Measurements from ENCODE around the gene OSGEPL1.

Gene OSGEPL1

DNA sequence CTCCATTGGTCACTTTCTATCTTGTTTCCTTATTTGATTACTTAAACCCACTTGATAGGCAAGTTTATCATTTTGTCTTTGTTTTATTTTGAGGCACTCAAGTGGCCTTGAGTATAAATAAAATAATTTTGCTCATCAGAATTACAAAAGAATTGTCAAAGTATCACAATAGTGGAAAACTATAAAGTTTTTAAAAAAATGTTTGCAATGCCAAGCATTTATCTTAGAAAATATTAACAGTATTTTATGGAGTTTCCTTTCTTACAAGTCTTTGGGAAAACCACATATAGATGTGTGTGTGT, 36.4 kb upstream of the OSGEPL1 start:
- no peak overlapping the region for H2BK5ac ChIP-seq (ENCODE audit: low read depth, low read length, poor library complexity)
- H2BK120ac ChIP-seq (ENCODE audit: insufficient read depth, low read length, poor library complexity), result no peak overlapping the region
- H3K36me3 ChIP-seq (ENCODE audit: control insufficient read depth in 1 of 2, insufficient read depth in 2 of 2, low read length in 2 of 2), result peaks cover 7 to 8% of the 10 kb centered on the region in 2 experiments
- H3K4me1 ChIP-seq (ENCODE audit: control insufficient read depth in 1 of 2, insufficient read depth in 2 of 2, low read length in 2 of 2), result no peaks in the 10 kb centered on the region
- no peaks in the 10 kb centered on the region for H3K9me3 ChIP-seq (ENCODE audit: insufficient read depth, low read depth, low read length)
- no peaks in the 10 kb centered on the region for H3K27me3 ChIP-seq (ENCODE audit: insufficient read depth, low read length)
- H4K8ac ChIP-seq (ENCODE audit: low read depth, low read length), result no peak overlapping the region
- no peak overlapping the region for H3K4me3 ChIP-seq (ENCODE audit: low read depth, low read length)
- no peaks in the 10 kb centered on the region for H3K79me2 ChIP-seq (ENCODE audit: control insufficient read depth, insufficient read depth, low read length, poor library complexity)
- no peak overlapping the region for H3K14ac ChIP-seq (ENCODE audit: low read length)
- H3K18ac ChIP-seq (ENCODE audit: low read length), result no peak overlapping the region
- H3K9ac ChIP-seq (ENCODE audit: low read length), result no peak overlapping the region
- H3K79me1 ChIP-seq (ENCODE audit: low read length), result no peaks in the 10 kb centered on the region
- H3K4ac ChIP-seq (ENCODE audit: low read depth, low read length), result no peak overlapping the region
- no peak overlapping the region for H3K27ac ChIP-seq (ENCODE audit: low read depth, low read length)
- no peak overlapping the region for H2AFZ ChIP-seq (ENCODE audit: insufficient read depth, low read length, poor library complexity)
- no peak for DNase-seq
- no peak overlapping the region for H3K23ac ChIP-seq (ENCODE audit: low read length)
- H4K91ac ChIP-seq (ENCODE audit: low read depth, low read length), result no peak overlapping the region
- H2AK5ac ChIP-seq (ENCODE audit: low read length), result no peak overlapping the region
- no peak overlapping the region for H3K4me2 ChIP-seq (ENCODE audit: low read length)
- no peak overlapping the region for H4K12ac ChIP-seq (ENCODE audit: low read depth, low read length)
- H2BK12ac ChIP-seq (ENCODE audit: low read length), result no peak overlapping the region

DNA sequence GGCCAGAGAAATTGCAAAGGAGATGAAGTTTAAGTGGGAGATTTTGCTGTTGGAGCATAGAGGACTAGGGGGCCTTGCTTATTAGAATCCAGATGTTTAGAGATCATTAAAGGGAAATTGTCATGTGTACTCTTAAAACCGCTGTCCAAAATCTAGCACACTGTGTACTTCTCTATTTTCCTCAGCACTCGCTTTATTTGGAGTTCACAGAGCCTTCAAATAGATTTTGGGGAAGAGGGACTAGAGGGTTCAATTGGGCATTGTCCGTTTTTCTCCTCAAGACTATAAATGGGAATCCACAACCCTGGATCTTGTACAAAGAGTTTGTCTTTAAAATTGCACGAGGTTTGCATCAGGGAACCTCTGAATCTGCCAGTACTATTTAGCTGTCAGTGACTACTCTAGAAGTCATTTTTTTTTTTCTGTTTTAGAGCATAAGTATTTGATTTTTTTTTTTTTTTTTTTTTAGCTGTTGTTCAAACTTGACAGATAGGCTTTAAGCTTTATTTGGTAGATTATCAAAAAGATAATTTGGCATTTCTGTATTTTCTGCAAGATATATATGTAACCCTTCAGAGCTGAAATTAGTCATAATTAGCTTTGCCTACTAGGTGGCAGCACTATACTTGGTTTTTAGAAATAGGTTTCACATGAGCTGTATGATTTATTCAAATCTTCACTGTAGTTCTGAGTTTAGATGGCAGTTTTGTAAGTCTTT, 35.9 kb upstream of the OSGEPL1 start:
- no peak overlapping the region for H3K18ac ChIP-seq (ENCODE audit: low read length)
- no peaks in the 10 kb centered on the region for H3K79me1 ChIP-seq (ENCODE audit: low read length)
- no peak overlapping the region for H3K27ac ChIP-seq (ENCODE audit: low read depth, low read length)
- H3K14ac ChIP-seq (ENCODE audit: low read length), result no peak overlapping the region
- H4K8ac ChIP-seq (ENCODE audit: low read depth, low read length), result no peak overlapping the region
- H3K27me3 ChIP-seq (ENCODE audit: insufficient read depth, low read length), result no peaks in the 10 kb centered on the region
- peaks cover 7 to 10% of the 10 kb centered on the region in 2 experiments for H3K36me3 ChIP-seq (ENCODE audit: control insufficient read depth in 1 of 2, insufficient read depth in 2 of 2, low read length in 2 of 2)
- no peak overlapping the region for H3K4ac ChIP-seq (ENCODE audit: low read depth, low read length)
- H2AFZ ChIP-seq (ENCODE audit: insufficient read depth, low read length, poor library complexity), result no peak overlapping the region
- no peak overlapping the region for H4K12ac ChIP-seq (ENCODE audit: low read depth, low read length)
- no peak overlapping the region for H2BK12ac ChIP-seq (ENCODE audit: low read length)
- H3K4me1 ChIP-seq (ENCODE audit: control insufficient read depth in 1 of 2, insufficient read depth in 2 of 2, low read length in 2 of 2), result no peaks in the 10 kb centered on the region
- no peak overlapping the region for H2AK5ac ChIP-seq (ENCODE audit: low read length)
- no peak overlapping the region for H3K23ac ChIP-seq (ENCODE audit: low read length)
- DNase-seq, result peak in 1 of 2 donors; percentile 38
- no peak overlapping the region for H2BK5ac ChIP-seq (ENCODE audit: low read depth, low read length, poor library complexity)
- H3K4me2 ChIP-seq (ENCODE audit: low read length), result no peak overlapping the region
- H3K9me3 ChIP-seq (ENCODE audit: insufficient read depth, low read depth, low read length), result no peaks in the 10 kb centered on the region
- H3K79me2 ChIP-seq (ENCODE audit: control insufficient read depth, insufficient read depth, low read length, poor library complexity), result no peaks in the 10 kb centered on the region
- WGBS (ENCODE audit: extremely low coverage, insufficient coverage, insufficient read length), result no CpG with 5 or more reads among the region's 4 CpGs
- no peak overlapping the region for H4K91ac ChIP-seq (ENCODE audit: low read depth, low read length)
- H2BK120ac ChIP-seq (ENCODE audit: insufficient read depth, low read length, poor library complexity), result no peak overlapping the region
- H3K4me3 ChIP-seq (ENCODE audit: low read depth, low read length), result no peak overlapping the region
- H3K9ac ChIP-seq (ENCODE audit: low read length), result no peak overlapping the region

DNA sequence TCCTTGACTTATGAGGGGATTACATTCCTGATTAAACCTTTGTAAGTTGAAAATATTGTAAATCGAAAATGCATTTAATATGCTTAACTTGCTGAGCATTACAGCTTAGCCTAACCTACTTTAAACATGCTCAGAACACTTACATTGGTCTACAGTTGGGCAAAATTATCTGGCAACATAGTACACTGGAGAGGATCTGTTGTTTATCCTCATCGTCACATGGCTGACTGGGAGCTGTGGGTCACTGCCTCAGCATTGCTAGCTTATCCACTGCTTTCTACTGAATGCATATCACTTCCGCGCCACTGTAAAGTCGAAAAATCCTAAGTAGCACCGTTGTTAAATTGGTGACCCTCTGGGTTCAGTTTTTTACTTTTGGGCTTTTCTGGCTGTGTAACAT, 35.3 kb upstream of the OSGEPL1 start:
- no peak overlapping the region for H4K91ac ChIP-seq (ENCODE audit: low read depth, low read length)
- no peak overlapping the region for H2BK12ac ChIP-seq (ENCODE audit: low read length)
- H3K4me1 ChIP-seq (ENCODE audit: control insufficient read depth in 1 of 2, insufficient read depth in 2 of 2, low read length in 2 of 2), result no peaks in the 10 kb centered on the region
- H4K12ac ChIP-seq (ENCODE audit: low read depth, low read length), result no peak overlapping the region
- H3K4me3 ChIP-seq (ENCODE audit: low read depth, low read length), result no peak overlapping the region
- no peak overlapping the region for H3K4ac ChIP-seq (ENCODE audit: low read depth, low read length)
- H3K79me2 ChIP-seq (ENCODE audit: control insufficient read depth, insufficient read depth, low read length, poor library complexity), result no peaks in the 10 kb centered on the region
- WGBS (ENCODE audit: extremely low coverage, insufficient coverage, insufficient read length), result no CpG with 5 or more reads among the region's 6 CpGs
- H2AFZ ChIP-seq (ENCODE audit: insufficient read depth, low read length, poor library complexity), result no peak overlapping the region
- no peaks in the 10 kb centered on the region for H3K79me1 ChIP-seq (ENCODE audit: low read length)
- no peak overlapping the region for H3K4me2 ChIP-seq (ENCODE audit: low read length)
- H3K27me3 ChIP-seq (ENCODE audit: insufficient read depth, low read length), result no peaks in the 10 kb centered on the region
- no peak overlapping the region for H3K14ac ChIP-seq (ENCODE audit: low read length)
- H2BK5ac ChIP-seq (ENCODE audit: low read depth, low read length, poor library complexity), result no peak overlapping the region
- H2BK120ac ChIP-seq (ENCODE audit: insufficient read depth, low read length, poor library complexity), result no peak overlapping the region
- H3K18ac ChIP-seq (ENCODE audit: low read length), result no peak overlapping the region
- H3K36me3 ChIP-seq (ENCODE audit: control insufficient read depth in 1 of 2, insufficient read depth in 2 of 2, low read length in 2 of 2), result peaks cover 8 to 10% of the 10 kb centered on the region in 2 experiments
- H3K9ac ChIP-seq (ENCODE audit: low read length), result no peak overlapping the region
- H3K23ac ChIP-seq (ENCODE audit: low read length), result no peak overlapping the region
- no peak overlapping the region for H4K8ac ChIP-seq (ENCODE audit: low read depth, low read length)
- H3K9me3 ChIP-seq (ENCODE audit: insufficient read depth, low read depth, low read length), result no peaks in the 10 kb centered on the region
- no peak overlapping the region for H2AK5ac ChIP-seq (ENCODE audit: low read length)
- no peak for DNase-seq
- H3K27ac ChIP-seq (ENCODE audit: low read depth, low read length), result no peak overlapping the region

DNA sequence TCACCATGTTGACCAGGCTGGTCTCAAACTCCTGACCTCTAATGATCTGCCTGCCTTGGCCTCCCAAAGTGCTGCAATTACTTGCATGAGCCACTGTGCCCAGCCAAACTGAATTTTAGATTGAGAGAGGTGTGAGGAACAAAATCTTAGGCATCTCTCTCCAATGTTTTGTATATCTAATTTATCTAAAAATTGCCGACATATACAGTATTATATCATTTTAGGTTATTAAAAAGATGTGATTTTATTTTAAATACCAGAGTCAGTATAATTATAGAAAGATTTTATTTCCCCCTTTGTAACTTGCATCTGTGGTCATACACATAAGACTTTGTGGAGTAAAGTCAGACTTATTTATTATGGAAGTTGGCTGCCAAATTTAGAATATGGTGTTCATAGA, 31.7 kb upstream of the OSGEPL1 start:
- no peak for DNase-seq
- Histone ChIP-seq H4K91ac (ENCODE audit: low read depth, low read length) (no peak overlapping the region), H2AFZ (ENCODE audit: insufficient read depth, low read length, poor library complexity) (no peak overlapping the region), H3K4me2 (ENCODE audit: low read length) (no peak overlapping the region), H3K4me1 (ENCODE audit: control insufficient read depth in 1 of 2, insufficient read depth in 2 of 2, low read length in 2 of 2) (no peaks in the 10 kb centered on the region), H2BK120ac (ENCODE audit: insufficient read depth, low read length, poor library complexity) (no peak overlapping the region), H3K14ac (ENCODE audit: low read length) (no peak overlapping the region), H3K36me3 (ENCODE audit: control insufficient read depth in 1 of 2, insufficient read depth in 2 of 2, low read length in 2 of 2) (peaks cover 6 to 10% of the 10 kb centered on the region in 2 experiments), H3K9me3 (ENCODE audit: insufficient read depth, low read depth, low read length) (no peaks in the 10 kb centered on the region), H3K79me1 (ENCODE audit: low read length) (no peaks in the 10 kb centered on the region), H3K9ac (ENCODE audit: low read length) (no peak overlapping the region), H2AK5ac (ENCODE audit: low read length) (no peak overlapping the region), H2BK5ac (ENCODE audit: low read depth, low read length, poor library complexity) (no peak overlapping the region), H3K79me2 (ENCODE audit: control insufficient read depth, insufficient read depth, low read length, poor library complexity) (no peaks in the 10 kb centered on the region), H3K18ac (ENCODE audit: low read length) (no peak overlapping the region), H3K27ac (ENCODE audit: low read depth, low read length) (no peak overlapping the region), H3K23ac (ENCODE audit: low read length) (no peak overlapping the region), H3K4me3 (ENCODE audit: low read depth, low read length) (no peak overlapping the region), H4K8ac (ENCODE audit: low read depth, low read length) (no peak overlapping the region), H2BK12ac (ENCODE audit: low read length) (no peak overlapping the region), H3K27me3 (ENCODE audit: insufficient read depth, low read length) (no peaks in the 10 kb centered on the region), H4K12ac (ENCODE audit: low read depth, low read length) (no peak overlapping the region), H3K4ac (ENCODE audit: low read depth, low read length) (no peak overlapping the region)
- no CpG with 5 or more reads among the region's 1 CpG for WGBS (ENCODE audit: extremely low coverage, insufficient coverage, insufficient read length)

Data from trophoblast cell (in vitro differentiated cells and primary cell).